Activated CD4-positive, alpha-beta T cell treated with anti-CD3 and anti-CD28 coated beads, Interleukin-2, amount 10 ng/mL, durations not matched to agents 24 days and 14 days (primary cell): ENCODE measurements around the gene DDAH1. TPM values are rescaled to one million over a fixed set of nuclear protein-coding genes. Genes with fewer than 3 reads are reported as not detected.
"Not testable (repeated sequence)": the region's sequence is repeated elsewhere in the genome, so short reads cannot be mapped to it uniquely, and the experiment has no call there.

ENCODE experiments used
- DNase-seq: peaks from one replicate; pipeline ENCODE4 v3.0.0; 2022
- H3K27ac Mint-ChIP-seq: one replicate; pipeline ENCODE4 v1.8.0; 2022; ENCODE audit warnings: mild to moderate bottlenecking, mixed read lengths
- H3K27me3 Mint-ChIP-seq: one replicate; pipeline ENCODE4 v1.8.0; 2022; ENCODE audit warnings: mixed read lengths
- H3K36me3 Mint-ChIP-seq: one replicate; pipeline ENCODE4 v1.8.0; 2022; ENCODE audit warnings: low read depth, mild to moderate bottlenecking, mixed read lengths
- H3K4me1 Mint-ChIP-seq: one replicate; pipeline ENCODE4 v1.8.0; 2021; ENCODE audit warnings: mixed read lengths
- H3K4me3 Mint-ChIP-seq: one replicate; pipeline ENCODE4 v1.8.0; 2022; ENCODE audit warnings: mild to moderate bottlenecking, moderate library complexity, mixed read lengths
- H3K9me3 Mint-ChIP-seq: one replicate; pipeline ENCODE4 v1.8.0; 2021; ENCODE audit warnings: mixed read lengths
- intact Hi-C: fragments of 100-400 bp; cut with micrococcal nuclease; formaldehyde crosslinking; loops from one replicate; pipeline ENCODE4 v1.15.1; 2023
- total RNA-seq: library from RNA; stranded (reverse); gene quantifications from 2 replicates; pipeline ENCODE4 v1.2.3, GENCODE V29; 2022

DDAH1 gene
- total RNA-seq, 1 donor from 2014 or later = not detected

- Mint-ChIP-seq H3K27me3 (peaks cover 17% of the 10 kb centered on the region), H3K27ac (no peak overlapping the region), H3K9me3 (no peaks in the 10 kb centered on the region), H3K4me1 (no peaks in the 10 kb centered on the region), H3K36me3 (no peaks in the 10 kb centered on the region), H3K4me3 (no peak overlapping the region)
- DNase-seq = no peak
- intact Hi-C loops = no loop called here
Measured at GRCh38 chr1:85363092-85363491, 101.9 kb downstream of the DDAH1 start.

GRCh38 chr1:85361606-85362296, 103.2 kb downstream of the DDAH1 start:
- peaks cover 17% of the 10 kb centered on the region for H3K27me3 Mint-ChIP-seq
- no peak overlapping the region for H3K4me3 Mint-ChIP-seq
- H3K4me1 Mint-ChIP-seq = no peaks in the 10 kb centered on the region
- intact Hi-C loops = no loop called here
- H3K9me3 Mint-ChIP-seq = no peaks in the 10 kb centered on the region
- no peaks in the 10 kb centered on the region for H3K36me3 Mint-ChIP-seq
- no peak for DNase-seq
- no peak overlapping the region for H3K27ac Mint-ChIP-seq

GRCh38 chr1:85360730-85361493, 104.0 kb downstream of the DDAH1 start:
- intact Hi-C loops = no loop called here
- H3K36me3 Mint-ChIP-seq = no peaks in the 10 kb centered on the region
- H3K4me3 Mint-ChIP-seq = no peak overlapping the region
- H3K27ac Mint-ChIP-seq = no peak overlapping the region
- DNase-seq = no peak
- peaks cover 15% of the 10 kb centered on the region for H3K27me3 Mint-ChIP-seq
- H3K9me3 Mint-ChIP-seq = no peaks in the 10 kb centered on the region
- H3K4me1 Mint-ChIP-seq = no peaks in the 10 kb centered on the region

- intact Hi-C loops = no loop called here
- Mint-ChIP-seq H3K27me3 (peaks cover 15% of the 10 kb centered on the region), H3K9me3 (no peaks in the 10 kb centered on the region), H3K4me3 (no peak overlapping the region), H3K36me3 (no peaks in the 10 kb centered on the region), H3K27ac (no peak overlapping the region), H3K4me1 (no peaks in the 10 kb centered on the region)
- no peak for DNase-seq
Measured at GRCh38 chr1:85359874-85360721, 104.9 kb downstream of the DDAH1 start.

- Mint-ChIP-seq H3K27ac (no peak overlapping the region), H3K4me3 (no peak overlapping the region), H3K9me3 (no peaks in the 10 kb centered on the region), H3K4me1 (no peaks in the 10 kb centered on the region), H3K27me3 (peaks cover 20% of the 10 kb centered on the region), H3K36me3 (no peaks in the 10 kb centered on the region)
- no peak for DNase-seq
- intact Hi-C loops = no loop called here
Measured at GRCh38 chr1:85358702-85359438, 106.1 kb downstream of the DDAH1 start.

DNA sequence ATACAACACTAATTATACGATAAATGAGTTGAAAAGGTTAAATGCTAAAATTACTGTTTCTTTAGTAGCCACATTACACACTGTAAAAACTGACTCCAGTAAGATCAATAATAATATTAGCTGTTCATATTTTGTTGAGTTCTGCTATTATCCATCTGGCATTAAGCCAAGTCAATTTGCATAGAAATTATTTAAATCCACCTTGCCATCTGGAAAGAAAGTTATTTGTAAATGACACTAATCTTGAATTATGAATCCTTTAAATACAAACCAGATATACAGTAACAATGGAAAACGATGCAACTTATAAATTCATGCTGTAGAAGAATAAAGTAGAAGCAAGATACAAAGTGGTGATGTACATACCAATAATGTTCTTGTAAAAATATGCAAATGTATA, 107.1 kb downstream of the DDAH1 start:
- Mint-ChIP-seq H3K9me3 (no peaks in the 10 kb centered on the region), H3K27ac (no peak overlapping the region), H3K4me3 (no peak overlapping the region), H3K4me1 (no peaks in the 10 kb centered on the region), H3K36me3 (no peaks in the 10 kb centered on the region), H3K27me3 (peaks cover 19% of the 10 kb centered on the region)
- DNase-seq = no peak
- intact Hi-C loops = no loop called here

DNA sequence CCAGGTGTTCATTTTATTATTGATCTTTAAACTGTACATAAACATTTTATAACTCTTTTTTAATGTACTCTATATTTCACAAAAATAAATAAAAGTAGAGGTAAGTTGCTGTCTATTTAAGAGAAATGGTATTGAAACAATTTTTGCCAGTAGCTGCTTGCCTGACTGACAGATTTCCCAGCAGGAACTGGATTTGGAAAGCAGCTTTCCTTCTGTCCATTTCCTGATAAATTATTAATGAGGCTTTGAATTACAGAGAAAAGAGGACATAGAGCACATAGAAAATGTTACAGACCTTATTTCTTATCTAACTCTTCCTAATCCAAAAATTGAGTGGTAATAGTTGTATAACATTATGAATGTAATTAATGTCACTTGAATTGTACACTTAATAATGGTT, 108.8 kb downstream of the DDAH1 start:
- no peak overlapping the region for H3K27ac Mint-ChIP-seq
- no peaks in the 10 kb centered on the region for H3K9me3 Mint-ChIP-seq

DNA sequence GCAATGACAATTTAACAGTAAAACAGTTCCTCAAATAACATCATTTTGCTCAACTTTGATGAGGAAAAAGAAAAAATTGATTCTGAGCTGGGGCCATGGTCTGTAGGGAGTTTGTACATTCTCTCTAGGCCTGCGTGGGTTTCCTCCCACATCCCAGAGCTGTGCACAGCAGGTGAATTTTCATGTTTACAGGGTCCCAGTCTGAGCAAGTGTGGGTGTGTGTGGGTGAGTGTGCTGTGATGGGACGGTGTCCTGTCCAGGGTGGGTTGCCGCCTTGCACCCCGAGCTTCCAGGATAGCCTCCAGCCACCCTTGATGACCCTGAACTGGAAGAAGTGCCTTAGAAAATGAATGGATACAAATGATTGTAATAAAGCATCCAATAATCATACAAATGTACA, 112.9 kb downstream of the DDAH1 start:
- H3K4me1 Mint-ChIP-seq = no peaks in the 10 kb centered on the region
- no peaks in the 10 kb centered on the region for H3K36me3 Mint-ChIP-seq
- intact Hi-C loops = no loop called here
- DNase-seq = no peak
- no peak overlapping the region for H3K4me3 Mint-ChIP-seq
- H3K9me3 Mint-ChIP-seq = no peaks in the 10 kb centered on the region
- peaks cover 6% of the 10 kb centered on the region for H3K27me3 Mint-ChIP-seq
- no peak overlapping the region for H3K27ac Mint-ChIP-seq

More for the DNA sequence above, 108.8 kb downstream of the DDAH1 start:
- intact Hi-C loops = no loop called here
- Mint-ChIP-seq H3K4me1 (no peaks in the 10 kb centered on the region), H3K27me3 (peaks cover 14% of the 10 kb centered on the region), H3K36me3 (no peaks in the 10 kb centered on the region), H3K4me3 (no peak overlapping the region)
- no peak for DNase-seq

DNA sequence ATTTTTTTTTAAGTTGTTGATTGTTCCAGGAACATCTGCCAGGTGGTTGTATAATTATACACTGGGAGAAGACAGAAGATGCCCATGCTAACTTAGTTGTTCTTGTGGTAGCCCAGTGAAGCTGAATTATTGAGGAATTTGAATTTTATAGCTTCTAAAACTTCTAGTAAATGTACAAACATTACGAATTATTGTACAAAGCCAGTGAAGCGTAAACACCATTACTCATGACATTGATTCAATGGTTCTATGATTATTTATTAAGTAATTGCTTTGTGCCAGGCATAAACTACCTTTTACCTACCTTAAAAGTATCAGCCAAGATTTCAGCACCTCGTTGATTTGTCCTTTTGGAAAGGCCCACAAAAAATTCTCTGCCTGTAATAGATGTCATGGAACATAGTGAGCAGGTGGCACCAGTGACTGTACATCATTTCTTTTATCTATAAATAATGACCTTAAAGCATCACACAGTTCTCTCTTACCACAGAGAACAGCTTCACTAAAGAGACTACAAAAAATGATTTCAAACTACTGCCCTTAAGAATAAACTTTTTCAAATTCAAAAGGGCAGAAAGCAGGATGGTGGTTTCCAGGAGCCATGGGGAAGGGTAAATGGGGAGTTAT, 113.6 kb downstream of the DDAH1 start:
- no peak overlapping the region for H3K27ac Mint-ChIP-seq
- no peaks in the 10 kb centered on the region for H3K9me3 Mint-ChIP-seq
- peaks cover 6% of the 10 kb centered on the region for H3K27me3 Mint-ChIP-seq
- no peak for DNase-seq
- no peaks in the 10 kb centered on the region for H3K36me3 Mint-ChIP-seq
- H3K4me1 Mint-ChIP-seq = no peaks in the 10 kb centered on the region
- intact Hi-C loops = no loop called here
- H3K4me3 Mint-ChIP-seq = no peak overlapping the region

- no peak for DNase-seq
- intact Hi-C loops = no loop called here
- no peaks in the 10 kb centered on the region for H3K4me1 Mint-ChIP-seq
- H3K4me3 Mint-ChIP-seq = no peak overlapping the region
- peaks cover 4% of the 10 kb centered on the region for H3K27me3 Mint-ChIP-seq
- no peak overlapping the region for H3K27ac Mint-ChIP-seq
- no peaks in the 10 kb centered on the region for H3K9me3 Mint-ChIP-seq
- no peaks in the 10 kb centered on the region for H3K36me3 Mint-ChIP-seq
Measured at GRCh38 chr1:85349224-85349623, 115.7 kb downstream of the DDAH1 start.

- intact Hi-C loops = no loop called here
- Mint-ChIP-seq H3K4me1 (no peaks in the 10 kb centered on the region), H3K9me3 (no peaks in the 10 kb centered on the region), H3K4me3 (no peak overlapping the region), H3K36me3 (no peaks in the 10 kb centered on the region), H3K27ac (no peak overlapping the region), H3K27me3 (peaks cover 5% of the 10 kb centered on the region)
- no peak for DNase-seq
Measured at GRCh38 chr1:85347908-85348307, 117.1 kb downstream of the DDAH1 start.

DNA sequence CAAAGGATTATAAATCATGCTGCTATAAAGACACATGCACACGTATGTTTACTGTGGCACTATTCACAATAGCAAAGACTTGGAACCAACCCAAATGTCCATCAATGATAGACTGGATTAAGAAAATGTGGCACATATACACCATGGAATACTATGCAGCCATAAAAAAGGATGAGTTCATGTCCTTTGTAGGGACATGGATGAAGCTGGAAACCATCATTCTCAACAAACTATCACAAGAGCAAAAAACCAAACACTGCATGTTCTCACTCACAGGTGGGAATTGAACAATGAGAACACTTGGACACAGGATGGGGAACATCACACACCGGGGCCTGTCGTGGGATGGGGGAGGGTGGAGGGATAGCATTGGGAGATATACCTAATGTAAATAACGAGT, 117.7 kb downstream of the DDAH1 start:
- H3K27ac Mint-ChIP-seq, H3K4me1 Mint-ChIP-seq, DNase-seq, H3K4me3 Mint-ChIP-seq, H3K36me3 Mint-ChIP-seq, H3K9me3 Mint-ChIP-seq, H3K27me3 Mint-ChIP-seq, intact Hi-C loops: not testable (repeated sequence)

GRCh38 chr1:85344256-85344694, 120.7 kb downstream of the DDAH1 start:
- intact Hi-C loops = no loop called here
- no peaks in the 10 kb centered on the region for H3K36me3 Mint-ChIP-seq
- no peak for DNase-seq

More at GRCh38 chr1:85344256-85344694, 120.7 kb downstream of the DDAH1 start:
- Mint-ChIP-seq H3K27me3 (peaks cover 18% of the 10 kb centered on the region), H3K9me3 (no peaks in the 10 kb centered on the region), H3K4me1 (no peaks in the 10 kb centered on the region), H3K4me3 (no peak overlapping the region), H3K27ac (no peak overlapping the region)
